Measurements from ENCODE around the gene TSHZ2. TPM values are rescaled to one million over a fixed set of nuclear protein-coding genes. Genes with fewer than 3 reads are reported as not detected.

The TSHZ2 gene
- total RNA-seq, 2 experiments from 2014 or later: 0.38 to 0.54 TPM

- CTCF ChIA-PET: interaction anchor here (1.1 kb wide), 1 partner anchor 145 kb away, joined by 4 read pairs; no protein-coding TSS in a partner anchor
- POLR2A ChIA-PET: interaction anchor here (1.1 kb wide), 1 partner anchor 558 kb away, joined by 4 read pairs; no protein-coding TSS in a partner anchor
- H3K9me3 Mint-ChIP-seq: no peaks in the 10 kb centered on the region
These were observed 436.7 kb downstream of the TSHZ2 start for GRCh38 chr20:53408691-53409446.

GRCh38 chr20:53409447-53409717, 437.2 kb downstream of the TSHZ2 start:
- H3K4me3 Mint-ChIP-seq: no peak overlapping the region
- no peaks in the 10 kb centered on the region for H3K9me3 Mint-ChIP-seq
- H3K27ac Mint-ChIP-seq: no peak overlapping the region
- intact Hi-C loops (cut with micrococcal nuclease): no loop called here
- DNase-seq: no peak
- TF ChIP-seq CTCF (IDR thresholded peaks at IDR 0.05): no peak
- ATAC-seq: no peak
- H3K36me3 Mint-ChIP-seq (ENCODE audit: low read depth): no peaks in the 10 kb centered on the region
- H3K4me1 Mint-ChIP-seq (ENCODE audit: low read depth): peaks cover 11% of the 10 kb centered on the region
- POLR2A ChIA-PET: no interaction called here
- no peaks in the 10 kb centered on the region for H3K27me3 Mint-ChIP-seq
- CTCF ChIA-PET: interaction anchor here (1.1 kb wide), 1 partner anchor 144 kb away, joined by 4 read pairs; no protein-coding TSS in a partner anchor

More at GRCh38 chr20:53408691-53409446, 436.7 kb downstream of the TSHZ2 start:
- DNase-seq: no peak
- Mint-ChIP-seq H3K4me3 (no peak overlapping the region), H3K36me3 (ENCODE audit: low read depth) (no peaks in the 10 kb centered on the region), H3K27ac (no peak overlapping the region), H3K4me1 (ENCODE audit: low read depth) (peaks cover 14% of the 10 kb centered on the region), H3K27me3 (no peaks in the 10 kb centered on the region)
- intact Hi-C loops (cut with micrococcal nuclease): no loop called here
- no peak for TF ChIP-seq CTCF (IDR thresholded peaks at IDR 0.05)
- no peak for ATAC-seq

GRCh38 chr20:53411129-53411528, 439.0 kb downstream of the TSHZ2 start:
- Mint-ChIP-seq H3K36me3 (ENCODE audit: low read depth) (no peaks in the 10 kb centered on the region), H3K27me3 (no peaks in the 10 kb centered on the region), H3K4me3 (no peak overlapping the region), H3K27ac (no peak overlapping the region), H3K4me1 (ENCODE audit: low read depth) (peaks cover 6% of the 10 kb centered on the region), H3K9me3 (no peaks in the 10 kb centered on the region)
- POLR2A ChIA-PET: no interaction called here
- TF ChIP-seq CTCF (IDR thresholded peaks at IDR 0.05): no peak
- no peak for ATAC-seq
- CTCF ChIA-PET: no interaction called here
- DNase-seq: no peak
- intact Hi-C loops (cut with micrococcal nuclease): loop anchor here (10.0 kb wide), 1 partner anchor 534 kb away; no protein-coding TSS in a partner anchor

GRCh38 chr20:53411891-53412290, 439.7 kb downstream of the TSHZ2 start:
- ATAC-seq (no peak), DNase-seq (no peak)
- POLR2A ChIA-PET: no interaction called here
- Mint-ChIP-seq H3K4me1 (ENCODE audit: low read depth) (peaks cover 6% of the 10 kb centered on the region), H3K9me3 (no peaks in the 10 kb centered on the region), H3K4me3 (no peak overlapping the region), H3K27ac (no peak overlapping the region), H3K36me3 (ENCODE audit: low read depth) (no peaks in the 10 kb centered on the region), H3K27me3 (no peaks in the 10 kb centered on the region)
- CTCF ChIA-PET: interaction anchor here (1.1 to 2.5 kb wide), 3 partner anchors 8 to 545 kb away, joined by 3 to 7 read pairs (median 4); no protein-coding TSS in a partner anchor
- intact Hi-C loops (cut with micrococcal nuclease): loop anchor here (10.0 kb wide), 1 partner anchor 533 kb away; no protein-coding TSS in a partner anchor
- TF ChIP-seq CTCF (IDR thresholded peaks at IDR 0.05): no peak

- no peak overlapping the region for H3K27ac Mint-ChIP-seq
- CTCF ChIA-PET: interaction anchor here (0.9 to 2.5 kb wide), 8 partner anchors 9 to 544 kb away, joined by 3 to 8 read pairs (median 4); no protein-coding TSS in a partner anchor
- no peaks in the 10 kb centered on the region for H3K9me3 Mint-ChIP-seq
These were observed 440.5 kb downstream of the TSHZ2 start for GRCh38 chr20:53412577-53413185.

More at GRCh38 chr20:53412577-53413185, 440.5 kb downstream of the TSHZ2 start:
- ATAC-seq: no peak
- Mint-ChIP-seq H3K36me3 (ENCODE audit: low read depth) (no peaks in the 10 kb centered on the region), H3K27me3 (no peaks in the 10 kb centered on the region), H3K4me3 (no peak overlapping the region), H3K4me1 (ENCODE audit: low read depth) (peaks cover 6% of the 10 kb centered on the region)
- DNase-seq: no peak
- no peak for TF ChIP-seq CTCF (IDR thresholded peaks at IDR 0.05)
- intact Hi-C loops (cut with micrococcal nuclease): loop anchor here (10.0 kb wide), 1 partner anchor 532 kb away; no protein-coding TSS in a partner anchor
- POLR2A ChIA-PET: no interaction called here
